ENCODE measurements around the gene TBCCD1.

TBCCD1 gene

DNA sequence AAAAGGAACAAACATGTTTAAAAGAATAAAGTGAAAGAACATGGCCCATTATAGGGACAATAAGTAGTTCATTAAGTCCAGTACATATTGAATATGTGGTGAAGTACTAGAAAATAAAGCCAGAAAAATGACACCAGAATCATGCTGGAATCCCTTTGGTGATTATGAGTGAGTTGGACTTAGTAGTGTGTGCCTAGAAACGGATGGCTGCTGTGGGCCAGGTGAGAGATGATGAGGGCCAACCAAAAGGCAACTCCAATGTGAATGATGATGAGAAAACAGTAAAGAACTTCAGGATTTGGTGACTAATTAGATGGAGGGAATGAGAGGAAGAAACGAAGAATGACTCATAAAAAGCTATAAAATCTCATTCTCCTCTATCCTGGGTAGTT is 26.3 kb downstream of the TBCCD1 start:
- no peak overlapping the region for H3K27ac ChIP-seq
- H3K36me3 ChIP-seq (replicated peaks) = no peaks in the 10 kb centered on the region
- no peaks in the 10 kb centered on the region for H3K27me3 ChIP-seq (replicated peaks)
- DNase-seq = no peak
- TF ChIP-seq, protein P1, sequence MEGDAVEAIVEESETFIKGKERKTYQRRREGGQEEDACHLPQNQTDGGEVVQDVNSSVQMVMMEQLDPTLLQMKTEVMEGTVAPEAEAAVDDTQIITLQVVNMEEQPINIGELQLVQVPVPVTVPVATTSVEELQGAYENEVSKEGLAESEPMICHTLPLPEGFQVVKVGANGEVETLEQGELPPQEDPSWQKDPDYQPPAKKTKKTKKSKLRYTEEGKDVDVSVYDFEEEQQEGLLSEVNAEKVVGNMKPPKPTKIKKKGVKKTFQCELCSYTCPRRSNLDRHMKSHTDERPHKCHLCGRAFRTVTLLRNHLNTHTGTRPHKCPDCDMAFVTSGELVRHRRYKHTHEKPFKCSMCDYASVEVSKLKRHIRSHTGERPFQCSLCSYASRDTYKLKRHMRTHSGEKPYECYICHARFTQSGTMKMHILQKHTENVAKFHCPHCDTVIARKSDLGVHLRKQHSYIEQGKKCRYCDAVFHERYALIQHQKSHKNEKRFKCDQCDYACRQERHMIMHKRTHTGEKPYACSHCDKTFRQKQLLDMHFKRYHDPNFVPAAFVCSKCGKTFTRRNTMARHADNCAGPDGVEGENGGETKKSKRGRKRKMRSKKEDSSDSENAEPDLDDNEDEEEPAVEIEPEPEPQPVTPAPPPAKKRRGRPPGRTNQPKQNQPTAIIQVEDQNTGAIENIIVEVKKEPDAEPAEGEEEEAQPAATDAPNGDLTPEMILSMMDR (IDR thresholded peaks at IDR 0.05; ENCODE audit: low read depth, low read length, missing control alignments) = no peak
- in situ Hi-C loops (cut with HindIII; ENCODE audit: low pct_ligation_motif_present, low sequenced_read_pairs) = loop anchor here (25.0 kb wide), 1 partner anchor 554 kb away; no protein-coding TSS in a partner anchor
- no peak overlapping the region for H3K4me3 ChIP-seq (ENCODE audit: low read depth, low read length)

GRCh38 chr3:186540221-186540834 is 26.8 kb downstream of the TBCCD1 start:
- Histone ChIP-seq H3K27ac (no peak overlapping the region), H3K27me3 (replicated peaks) (no peaks in the 10 kb centered on the region), H3K4me3 (ENCODE audit: low read depth, low read length) (no peak overlapping the region), H3K36me3 (replicated peaks) (no peaks in the 10 kb centered on the region)
- in situ Hi-C loops (cut with HindIII; ENCODE audit: low pct_ligation_motif_present, low sequenced_read_pairs) = loop anchor here (25.0 kb wide), 1 partner anchor 553 kb away; no protein-coding TSS in a partner anchor
- peak; percentile 77 for DNase-seq
- TF ChIP-seq, protein P1 (IDR thresholded peaks at IDR 0.05; ENCODE audit: low read depth, low read length, missing control alignments) = peak; percentile 72

DNA sequence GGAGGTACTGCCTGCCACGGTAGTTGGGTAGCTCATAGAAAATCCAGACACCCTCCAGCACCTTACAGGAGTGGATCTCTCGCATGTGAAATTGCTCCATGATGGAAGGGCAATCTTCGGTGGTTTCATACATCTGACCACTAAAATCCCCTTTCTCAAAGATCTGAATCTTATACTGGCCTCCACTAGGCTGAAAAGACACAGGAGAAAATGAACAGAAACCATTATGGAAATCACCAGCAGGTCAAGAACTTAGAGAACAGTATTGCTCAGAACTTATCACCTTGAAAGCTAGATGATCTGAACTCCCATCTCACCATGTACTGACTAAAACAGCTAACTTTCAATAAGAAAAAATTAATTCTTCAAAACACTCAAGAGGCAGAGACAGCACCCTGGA is 28.4 kb downstream of the TBCCD1 start:
- no peak overlapping the region for H3K27ac ChIP-seq
- in situ Hi-C loops (cut with HindIII; ENCODE audit: low pct_ligation_motif_present, low sequenced_read_pairs) = loop anchor here (25.0 kb wide), 1 partner anchor 551 kb away; no protein-coding TSS in a partner anchor
- TF ChIP-seq, protein P1 (IDR thresholded peaks at IDR 0.05; ENCODE audit: low read depth, low read length, missing control alignments) = no peak
- H3K27me3 ChIP-seq (replicated peaks) = no peaks in the 10 kb centered on the region
- no peak for DNase-seq
- H3K36me3 ChIP-seq (replicated peaks) = no peaks in the 10 kb centered on the region
- no peak overlapping the region for H3K4me3 ChIP-seq (ENCODE audit: low read depth, low read length)

DNA sequence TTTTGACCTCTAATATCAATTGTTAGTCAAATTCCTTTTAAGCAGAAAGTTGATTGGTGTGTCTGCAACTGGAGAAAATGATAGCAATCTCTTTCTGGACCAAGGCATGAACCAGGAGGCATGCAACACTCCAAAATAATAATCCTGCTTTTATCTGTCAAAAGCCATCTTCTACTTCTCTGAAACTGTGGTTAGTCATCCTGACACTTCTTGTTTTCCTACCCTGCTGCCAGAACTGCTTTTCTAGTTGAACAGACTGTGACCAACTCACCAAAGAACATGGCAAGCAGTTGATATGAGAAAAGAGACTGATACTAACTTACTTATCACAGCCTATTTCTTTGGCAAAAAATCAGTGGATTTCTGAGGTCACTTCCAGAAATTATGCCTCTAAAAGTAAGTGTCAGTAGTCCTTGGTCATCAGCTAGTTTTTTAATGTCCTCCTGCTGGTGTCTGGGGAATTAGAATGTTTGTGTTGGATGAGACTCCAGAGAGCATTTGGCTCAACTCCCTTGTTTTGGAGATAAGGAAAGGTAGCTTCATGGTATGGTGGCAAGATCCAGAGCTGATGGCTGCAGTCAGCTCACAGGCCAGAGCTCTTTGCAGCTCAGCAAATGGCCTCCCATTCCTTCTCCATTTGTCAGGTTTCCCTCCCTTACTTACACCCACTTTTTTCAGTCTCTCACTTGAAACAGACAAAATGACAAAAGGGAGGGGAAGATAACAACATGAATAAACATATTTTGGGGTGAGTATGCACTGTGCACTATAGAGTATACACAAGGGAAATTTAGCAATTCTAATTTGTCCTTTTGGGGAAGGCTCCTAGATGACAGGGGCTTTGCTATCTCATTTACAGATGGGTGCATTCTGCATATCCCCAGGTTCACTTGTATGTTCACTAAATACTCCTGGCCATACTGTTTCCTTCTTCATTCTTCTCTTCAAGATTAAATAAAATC is 30.0 kb downstream of the TBCCD1 start:
- no peaks in the 10 kb centered on the region for H3K27me3 ChIP-seq (replicated peaks)
- no peaks in the 10 kb centered on the region for H3K36me3 ChIP-seq (replicated peaks)
- H3K27ac ChIP-seq = no peak overlapping the region
- TF ChIP-seq, protein P1 (IDR thresholded peaks at IDR 0.05; ENCODE audit: low read depth, low read length, missing control alignments) = no peak
- peak; percentile 40 for DNase-seq
- in situ Hi-C loops (cut with HindIII; ENCODE audit: low pct_ligation_motif_present, low sequenced_read_pairs) = loop anchor here (25.0 kb wide), 1 partner anchor 550 kb away; no protein-coding TSS in a partner anchor
- no peak overlapping the region for H3K4me3 ChIP-seq (ENCODE audit: low read depth, low read length)

- Histone ChIP-seq H3K27me3 (replicated peaks) (no peaks in the 10 kb centered on the region), H3K4me3 (ENCODE audit: low read depth, low read length) (no peak overlapping the region), H3K36me3 (replicated peaks) (no peaks in the 10 kb centered on the region), H3K27ac (no peak overlapping the region)
- DNase-seq = no peak
- TF ChIP-seq, protein P1 (IDR thresholded peaks at IDR 0.05; ENCODE audit: low read depth, low read length, missing control alignments) = no peak
- in situ Hi-C loops (cut with HindIII; ENCODE audit: low pct_ligation_motif_present, low sequenced_read_pairs) = loop anchor here (25.0 kb wide), 1 partner anchor 547 kb away; no protein-coding TSS in a partner anchor
These were observed 32.9 kb downstream of the TBCCD1 start for GRCh38 chr3:186534113-186534669.
